Loucy (cell line): ENCODE data around the gene CFAP251.

ENCODE experiments used
- H2AFZ ChIP-seq: fragments of 200-600 bp; sonication (generic); 2 replicates; pipeline ENCODE4 v1.6.0; 2016; ENCODE audit warnings: antibody characterized with exemption, mild to moderate bottlenecking, low read length, moderate library complexity
- H3F3A ChIP-seq: fragments of 200-600 bp; 2 replicates; pipeline ENCODE4 v1.6.0; 2016; ENCODE audit warnings: antibody characterized with exemption, low read depth, mild to moderate bottlenecking
- H3K27me3 ChIP-seq: fragments of 200-600 bp; sonication (generic); 2 replicates; pipeline ENCODE4 v1.6.1; 2014; ENCODE audit warnings: low read length, mild to moderate bottlenecking; ENCODE audit not compliant: insufficient read depth, poor library complexity, severe bottlenecking
- H3K36me3 ChIP-seq: fragments of 200-600 bp; sonication (generic); 2 replicates; pipeline ENCODE4 v1.6.1; 2016; ENCODE audit warnings: low read length; ENCODE audit not compliant: insufficient read depth
- H3K4me1 ChIP-seq: fragments of 200-600 bp; sonication (generic); 2 replicates; pipeline ENCODE4 v1.5.1; 2014; ENCODE audit warnings: low read length, mild to moderate bottlenecking; ENCODE audit not compliant: insufficient read depth, poor library complexity, severe bottlenecking
- H3K4me2 ChIP-seq: fragments of 200-600 bp; sonication (generic); 2 replicates; pipeline ENCODE4 v1.6.0; 2014; ENCODE audit warnings: antibody characterized with exemption, low read length, low read depth, mild to moderate bottlenecking; ENCODE audit not compliant: poor library complexity, severe bottlenecking
- H3K4me3 ChIP-seq: fragments of 200-600 bp; sonication (generic); 2 replicates; pipeline ENCODE4 v1.5.1; 2014; ENCODE audit warnings: low read length, mild to moderate bottlenecking, mixed read lengths; ENCODE audit not compliant: poor library complexity, severe bottlenecking
- H3K79me2 ChIP-seq: fragments of 200-600 bp; sonication (generic); 2 replicates; pipeline ENCODE4 v1.6.1; 2014; ENCODE audit warnings: low read length; ENCODE audit not compliant: insufficient read depth
- H3K9ac ChIP-seq: fragments of 200-600 bp; sonication (generic); 2 replicates; pipeline ENCODE4 v1.6.0; 2014; ENCODE audit warnings: mild to moderate bottlenecking, low read depth, low read length, moderate library complexity; ENCODE audit not compliant: poor library complexity, severe bottlenecking
- H3K9me2 ChIP-seq: fragments of 200-600 bp; sonication (generic); replicated peaks from 2 replicates; pipeline ENCODE4 v1.6.1; 2016; ENCODE audit warnings: low read depth, low read length, mixed read lengths
- H3K9me3 ChIP-seq: fragments of 200-600 bp; sonication (generic); 2 replicates; pipeline ENCODE4 v1.6.1; 2014; ENCODE audit warnings: mild to moderate bottlenecking, antibody characterized with exemption, low read length, low read depth; ENCODE audit not compliant: insufficient read depth
- H4K20me1 ChIP-seq: fragments of 200-600 bp; sonication (generic); 2 replicates; pipeline ENCODE4 v1.6.0; 2014; ENCODE audit warnings: antibody characterized with exemption, low read length, mild to moderate bottlenecking; ENCODE audit not compliant: insufficient read depth, poor library complexity, severe bottlenecking
- CTCF ChIP-seq: fragments of 200-600 bp; sonication (generic); conservative IDR thresholded peaks from 2 replicates; pipeline ENCODE4 v1.5.1; 2014; ENCODE audit warnings: mild to moderate bottlenecking, antibody characterized with exemption, low read length
- EZH2phosphoT487 ChIP-seq: fragments of 200-600 bp; IDR thresholded peaks from 2 replicates; pipeline ENCODE4 v1.6.1; 2018; ENCODE audit warnings: antibody characterized with exemption, mild to moderate bottlenecking, moderate library complexity, borderline replicate concordance

The CFAP251 gene

DNA sequence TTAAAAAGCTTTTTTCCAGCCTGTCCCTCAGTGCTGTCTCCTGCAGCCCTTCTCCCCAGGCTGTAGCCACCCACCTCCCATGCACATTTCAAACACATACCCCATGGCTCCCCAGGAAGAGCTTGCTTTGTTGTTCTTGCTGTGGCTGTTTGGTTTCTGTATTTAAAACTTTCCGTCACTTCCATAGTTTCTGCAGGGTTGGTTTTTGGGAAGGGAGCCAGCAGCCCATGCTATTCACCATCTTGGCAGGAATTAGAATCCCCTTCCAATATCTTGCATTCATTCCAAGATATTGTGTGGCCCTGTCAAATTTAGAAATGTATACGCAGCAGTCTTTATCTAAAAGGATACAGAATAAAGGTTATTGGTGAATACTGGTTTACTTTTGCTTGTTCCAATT is 29.6 kb downstream of the CFAP251 start:
- no peaks in the 10 kb centered on the region for H3K9me2 ChIP-seq
- no peaks in the 10 kb centered on the region for H3F3A ChIP-seq
- no peak overlapping the region for H3K4me3 ChIP-seq
- no peaks in the 10 kb centered on the region for H3K36me3 ChIP-seq
- no peaks in the 10 kb centered on the region for H3K4me1 ChIP-seq
- no peaks in the 10 kb centered on the region for H3K27me3 ChIP-seq
- H3K9me3 ChIP-seq = no peaks in the 10 kb centered on the region
- no peak overlapping the region for H2AFZ ChIP-seq
- H3K79me2 ChIP-seq = no peaks in the 10 kb centered on the region
- no peak overlapping the region for H3K4me2 ChIP-seq
- no peaks in the 10 kb centered on the region for H4K20me1 ChIP-seq
- no peak for TF ChIP-seq CTCF
- no peak for TF ChIP-seq EZH2phosphoT487
- no peak overlapping the region for H3K9ac ChIP-seq

DNA sequence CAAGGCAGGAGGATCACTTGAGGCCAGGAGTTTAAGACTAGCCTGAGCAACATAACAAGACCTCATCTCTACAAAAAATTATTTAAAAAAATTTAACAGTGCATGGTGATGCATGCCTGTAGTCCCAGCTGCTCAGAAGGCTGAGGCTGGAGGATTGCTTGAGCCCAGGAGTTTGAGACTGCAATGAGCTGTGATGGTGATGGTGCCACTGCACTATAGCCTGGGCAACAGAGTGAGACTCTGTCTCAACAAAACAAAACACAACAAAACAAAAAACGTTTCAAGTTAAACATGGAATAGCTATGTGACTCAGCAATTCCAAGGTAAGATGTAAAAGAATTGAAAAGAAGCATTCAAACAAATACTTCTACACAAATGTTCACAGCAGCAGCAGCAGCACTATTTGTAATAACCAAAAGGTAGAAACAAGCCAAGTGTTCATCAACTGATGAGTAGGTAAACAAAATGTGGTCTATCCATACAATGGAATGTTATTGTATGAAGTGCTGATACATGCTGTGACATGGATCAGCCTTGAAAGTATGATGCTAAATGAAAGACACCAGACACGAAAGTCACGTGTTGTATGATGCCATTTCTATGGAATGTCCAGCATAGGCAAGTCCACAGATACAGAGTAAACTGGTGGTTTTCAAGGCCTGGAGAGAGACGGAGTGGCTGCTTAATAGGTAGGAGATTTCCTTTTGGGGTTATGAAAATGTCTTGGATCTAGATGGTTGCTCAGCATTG is 31.4 kb downstream of the CFAP251 start:
- Histone ChIP-seq H3K4me1 (no peaks in the 10 kb centered on the region), H3K9ac (no peak overlapping the region), H3K79me2 (no peaks in the 10 kb centered on the region), H3K36me3 (no peaks in the 10 kb centered on the region), H3K9me3 (no peaks in the 10 kb centered on the region), H3K4me3 (no peak overlapping the region), H4K20me1 (no peaks in the 10 kb centered on the region), H3K4me2 (no peak overlapping the region), H3F3A (no peaks in the 10 kb centered on the region), H3K9me2 (no peaks in the 10 kb centered on the region), H2AFZ (no peak overlapping the region), H3K27me3 (no peaks in the 10 kb centered on the region)
- TF ChIP-seq CTCF = no peak
- no peak for TF ChIP-seq EZH2phosphoT487

DNA sequence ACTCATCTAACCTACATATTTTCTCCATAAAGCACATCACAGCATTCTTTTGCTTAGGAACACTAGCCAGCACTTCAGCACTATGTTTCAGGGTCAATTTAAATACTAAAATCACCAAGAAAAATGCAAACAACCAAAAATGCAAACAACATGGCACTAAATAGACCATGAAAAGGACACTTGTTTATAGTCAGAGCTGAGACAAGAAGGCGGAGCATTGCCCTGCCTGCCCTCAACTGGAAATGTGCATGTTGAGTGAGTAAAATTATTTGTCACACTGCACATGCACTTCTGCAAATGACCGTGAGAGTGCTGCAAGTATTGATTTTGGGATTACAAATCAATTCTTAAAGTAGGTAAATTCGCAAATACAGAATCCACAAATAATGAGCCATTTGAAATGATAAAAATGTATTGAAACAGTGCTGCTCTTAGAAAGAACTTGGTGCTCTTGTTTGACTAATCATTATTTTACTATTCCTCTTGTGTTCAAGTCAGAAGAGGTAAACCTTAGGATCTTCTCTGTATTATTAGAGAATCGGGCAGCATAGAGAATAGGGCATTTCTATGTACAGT is 34.8 kb downstream of the CFAP251 start:
- no peak overlapping the region for H3K9ac ChIP-seq
- H3K36me3 ChIP-seq = no peaks in the 10 kb centered on the region
- no peaks in the 10 kb centered on the region for H3K9me2 ChIP-seq
- H4K20me1 ChIP-seq = no peaks in the 10 kb centered on the region
- H2AFZ ChIP-seq = no peak overlapping the region
- H3K9me3 ChIP-seq = no peaks in the 10 kb centered on the region
- no peaks in the 10 kb centered on the region for H3K4me1 ChIP-seq
- TF ChIP-seq CTCF (no peak), EZH2phosphoT487 (no peak)
- H3K79me2 ChIP-seq = no peaks in the 10 kb centered on the region
- no peaks in the 10 kb centered on the region for H3K27me3 ChIP-seq
- no peak overlapping the region for H3K4me2 ChIP-seq
- H3F3A ChIP-seq = no peaks in the 10 kb centered on the region
- H3K4me3 ChIP-seq = no peak overlapping the region
